NCI-H2196 (cell line): ENCODE results near the gene RBM4B.
"Not testable (repeated sequence)": the region's sequence is repeated elsewhere in the genome, so short reads cannot be mapped to it uniquely, and the experiment has no call there.

Experiments
- DNase-seq: peaks from one replicate; lab custom pipeline; 2025; ENCODE audit not compliant: unreplicated experiment; lab: John Stamatoyannopoulos, UW

Gene RBM4B

GRCh38 chr11:66643745-66644437 lies 33.8 kb downstream of the RBM4B start:
- no peak for DNase-seq

- no peak for DNase-seq
Measured at GRCh38 chr11:66641834-66642233, 35.9 kb downstream of the RBM4B start.

GRCh38 chr11:66639814-66640340 lies 37.8 kb downstream of the RBM4B start:
- DNase-seq: not testable (repeated sequence)

GRCh38 chr11:66639066-66639813 lies 38.4 kb downstream of the RBM4B start:
- DNase-seq: no peak

GRCh38 chr11:66638177-66639065 lies 39.3 kb downstream of the RBM4B start, which contains the start of gene RBM4:
Gene RBM4, plus strand, starts transcription at chr11:66638703. Its CDS starts 1,009 bp downstream, at chr11:66639712.
- peak; percentile 99 for DNase-seq

GRCh38 chr11:66637557-66638176 lies 40.0 kb downstream of the RBM4B start:
- no peak for DNase-seq

GRCh38 chr11:66636411-66636810 lies 41.3 kb downstream of the RBM4B start:
- no peak for DNase-seq

- no peak for DNase-seq
Measured at GRCh38 chr11:66632952-66633351, 44.7 kb downstream of the RBM4B start.

DNA sequence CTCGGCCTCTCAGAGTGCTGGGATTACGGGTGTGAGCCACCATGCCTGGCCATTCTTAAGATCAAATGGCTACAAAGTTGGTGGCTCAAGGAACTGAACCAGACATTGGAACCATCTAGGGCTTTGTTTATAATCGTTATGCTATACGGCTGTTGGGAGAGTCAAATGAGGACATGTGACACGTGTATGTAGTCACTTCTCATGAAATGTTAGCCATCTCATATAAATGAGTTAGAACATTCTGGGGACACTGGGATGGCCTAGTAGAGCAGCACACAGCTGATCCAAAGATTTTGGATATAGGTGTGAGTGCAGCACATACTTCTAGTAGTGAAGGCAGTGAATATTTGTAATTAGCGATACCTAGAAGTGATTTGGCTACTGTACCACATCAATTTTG lies 45.8 kb downstream of the RBM4B start:
- DNase-seq: no peak

GRCh38 chr11:66629356-66629755 lies 48.3 kb downstream of the RBM4B start:
- DNase-seq: no peak

- no peak for DNase-seq
Measured at GRCh38 chr11:66628061-66628603, 49.6 kb downstream of the RBM4B start.

GRCh38 chr11:66626926-66627325 lies 50.8 kb downstream of the RBM4B start:
- DNase-seq: no peak

- no peak for DNase-seq
Measured at GRCh38 chr11:66626382-66626781, 51.3 kb downstream of the RBM4B start.

DNA sequence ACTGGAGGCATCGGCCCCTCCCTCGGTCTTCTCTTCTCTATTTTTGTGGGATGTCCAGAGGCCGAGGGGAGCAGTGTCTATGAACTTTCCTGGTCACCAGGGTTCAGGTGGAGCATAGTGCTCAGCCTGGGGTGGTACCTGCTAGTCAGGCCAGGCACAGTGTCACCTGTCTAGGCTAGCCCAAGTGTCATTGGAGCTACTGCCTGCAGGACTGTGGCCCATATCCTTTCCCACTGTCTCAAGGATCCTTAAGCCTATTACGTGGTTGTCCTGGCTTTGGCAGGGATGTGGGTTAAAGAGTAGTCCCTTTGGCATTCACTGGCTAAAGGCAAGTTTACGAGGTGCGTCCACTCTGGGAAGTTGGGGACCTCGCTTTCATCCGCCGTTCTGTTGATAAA lies 51.9 kb downstream of the RBM4B start:
- DNase-seq: no peak

DNA sequence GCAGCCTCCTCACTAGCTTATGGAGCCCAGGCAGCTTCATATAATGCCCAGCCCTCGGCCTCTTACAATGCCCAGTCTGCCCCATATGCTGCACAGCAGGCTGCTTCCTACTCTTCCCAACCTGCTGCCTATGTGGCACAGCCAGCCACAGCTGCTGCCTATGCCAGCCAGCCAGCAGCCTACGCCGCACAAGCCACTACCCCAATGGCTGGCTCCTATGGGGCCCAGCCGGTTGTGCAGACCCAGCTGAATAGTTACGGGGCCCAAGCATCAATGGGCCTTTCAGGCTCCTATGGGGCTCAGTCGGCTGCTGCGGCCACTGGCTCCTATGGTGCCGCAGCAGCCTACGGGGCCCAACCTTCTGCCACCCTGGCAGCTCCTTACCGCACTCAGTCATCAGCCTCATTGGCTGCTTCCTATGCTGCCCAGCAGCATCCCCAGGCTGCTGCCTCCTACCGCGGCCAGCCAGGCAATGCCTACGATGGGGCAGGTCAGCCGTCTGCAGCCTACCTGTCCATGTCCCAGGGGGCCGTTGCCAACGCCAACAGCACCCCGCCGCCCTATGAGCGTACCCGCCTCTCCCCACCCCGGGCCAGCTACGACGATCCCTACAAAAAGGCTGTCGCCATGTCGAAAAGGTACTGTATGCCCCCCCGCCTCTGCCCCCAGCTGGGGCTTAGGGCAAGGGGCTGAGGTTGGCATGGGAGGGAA lies 52.5 kb downstream of the RBM4B start:
- no peak for DNase-seq

GRCh38 chr11:66624450-66624849 lies 53.2 kb downstream of the RBM4B start:
- DNase-seq: no peak

DNA sequence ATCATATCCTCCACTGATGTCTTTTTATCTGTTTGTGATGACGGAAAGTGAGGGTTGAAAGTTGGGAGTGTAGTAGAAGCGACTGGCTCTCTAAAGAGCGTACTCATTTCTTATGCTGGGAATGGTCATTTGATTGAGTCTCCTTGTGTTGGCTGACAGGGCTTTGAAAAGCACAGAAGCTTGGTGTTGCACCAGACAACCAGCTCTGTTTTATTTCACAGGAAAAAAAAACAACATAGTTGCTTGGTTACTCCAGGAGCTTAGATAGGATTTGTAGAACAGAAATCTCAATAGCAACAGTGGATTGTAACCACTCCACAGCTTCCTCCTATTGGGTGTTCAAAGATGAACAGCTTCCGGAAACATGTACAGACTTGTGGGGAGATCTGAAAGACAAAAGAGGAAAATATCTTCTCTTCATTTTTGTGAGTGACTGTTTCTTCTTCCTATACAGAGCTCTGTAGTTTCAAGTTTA lies 58.6 kb downstream of the RBM4B start:
- DNase-seq: peak; percentile 36

DNA sequence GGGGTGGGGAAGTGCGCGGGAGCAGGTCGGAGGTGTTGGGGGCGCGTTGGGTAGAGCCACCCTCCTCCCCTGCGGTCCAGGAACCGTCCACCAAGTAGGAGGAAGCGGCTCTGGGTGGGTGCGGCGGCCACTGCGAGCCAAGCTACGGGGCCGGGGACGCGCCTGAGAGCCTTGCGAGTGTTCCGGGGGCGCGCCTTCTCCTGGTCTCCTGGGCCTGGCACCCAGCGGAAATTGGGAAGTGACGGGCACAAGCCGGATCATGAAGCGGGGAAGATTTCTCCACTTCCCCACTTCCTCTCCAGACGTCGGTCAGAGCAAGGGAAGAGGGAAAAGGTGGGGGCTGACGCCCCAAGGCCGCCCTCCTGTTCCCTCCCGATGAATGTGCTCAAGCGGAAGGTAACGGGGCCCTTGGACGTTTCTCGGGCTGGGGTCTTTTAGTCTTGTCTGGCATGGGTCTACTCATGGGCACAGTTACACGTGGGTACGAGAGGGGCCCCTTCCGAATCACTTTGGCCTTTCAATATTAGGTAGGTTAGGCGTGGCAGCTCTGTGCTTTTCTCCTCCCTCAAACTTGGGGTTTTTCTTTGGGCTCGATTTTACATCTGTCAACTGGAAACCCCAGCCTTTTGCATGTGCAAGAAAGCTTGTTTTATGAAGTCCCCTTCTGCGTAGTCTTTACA lies 60.4 kb downstream of the RBM4B start:
- DNase-seq: no peak
